HepG2 (cell line): ENCODE results near the gene NEGR1. TPM values are rescaled to one million over a fixed set of nuclear protein-coding genes. Genes with fewer than 3 reads are reported as not detected.

Experiments
- ATAC-seq: fragments of 200-7000 bp; cut with Tn5 transposase; 3 replicates; pipeline ENCODE4 v1.9.1; 2020; ENCODE audit warnings: mild to moderate bottlenecking, moderate library complexity
- BruUV-seq: library from RNA; stranded (reverse); fragments of 400-500 nt; replicated peaks from 2 replicates; lab custom pipeline; 2021; lab: Mats Ljungman, UMichigan
- CTCF ChIA-PET: fragments of 300-600 bp; formaldehyde crosslinking; extraction: SDS; loops from one replicate; lab custom pipeline; 2021; ENCODE audit warnings: low total read pairs, inconsistent platforms, low intra/inter-chr PET ratio; lab: Yijun Ruan, JAX
- POLR2A ChIA-PET: fragments of 350-600 bp; sonication (Branson Sonifier 250); formaldehyde crosslinking; loops from one replicate; lab custom pipeline; 2020; ENCODE audit warnings: antibody characterized with exemption, inconsistent platforms; lab: Yijun Ruan, JAX
- DNase-seq: peaks from one replicate; pipeline ENCODE4 v3.0.0-alpha.2; 2015; ENCODE audit warnings: low spot score
- FAIRE-seq: peaks from 3 replicates; lab custom pipeline; 2011; peaks lifted over from hg19 to GRCh38; lab: Jason Lieb, UNC
- H2AFZ ChIP-seq: one replicate; pipeline ENCODE4 v1.6.1; 2011; ENCODE audit warnings: low read length, inconsistent platforms
- H3K27ac ChIP-seq: fragments of 300-600 bp; 3 replicates; pipeline ENCODE4 v1.8.0; 2011; ENCODE audit warnings: mixed run types, mild to moderate bottlenecking, mixed read lengths, low read length, inconsistent platforms; ENCODE audit not compliant: insufficient read depth; ENCODE audit errors: extremely low read length
- H3K27me3 ChIP-seq, 2 experiments: fragments of 200-600 bp in 1 of 2; 2 replicates in 1 of 2; 3 replicates in 1 of 2; pipeline versions ENCODE4 v1.6.0 to v1.8.0; 2011; ENCODE audit warnings: low read length in 2 of 2, mild to moderate bottlenecking in 2 of 2, moderate library complexity in 2 of 2, inconsistent platforms in 1 of 2; ENCODE audit not compliant: insufficient read depth in 2 of 2, control insufficient read depth in 1 of 2
- H3K36me3 ChIP-seq, 2 experiments: fragments of 200-600 bp in 1 of 2; replicated peaks in 1 of 2; 2 replicates in 1 of 2; 3 replicates in 1 of 2; pipeline versions ENCODE4 v1.5.1 to v1.8.0; 2011; ENCODE audit warnings: low read length in 2 of 2, inconsistent platforms in 1 of 2; ENCODE audit not compliant: insufficient read depth in 2 of 2, control insufficient read depth in 1 of 2
- H3K4me1 ChIP-seq: 2 replicates; pipeline ENCODE4 v1.5.1; 2012; ENCODE audit warnings: low read length, inconsistent platforms; ENCODE audit not compliant: insufficient read depth
- H3K4me2 ChIP-seq: 2 replicates; pipeline ENCODE4 v1.6.0; 2011; ENCODE audit warnings: low read depth, low read length, inconsistent platforms
- H3K4me3 ChIP-seq, 3 experiments: fragments of 200-600 bp in 1 of 3; sonication (generic), shearing (Covaris generic) in 1 of 3; replicated peaks in 1 of 3; 2 replicates each; pipeline ENCODE4 v1.5.1; 2011 to 2016; ENCODE audit warnings: low read length in 3 of 3, inconsistent platforms in 2 of 3, low read depth in 2 of 3, mild to moderate bottlenecking in 2 of 3, control low read depth in 1 of 3, mixed read lengths in 1 of 3; ENCODE audit not compliant: insufficient read depth in 1 of 3
- H3K79me2 ChIP-seq: one replicate; pipeline ENCODE4 v1.6.1; 2011; ENCODE audit warnings: low read length, inconsistent platforms; ENCODE audit not compliant: insufficient read depth
- H3K9ac ChIP-seq: 2 replicates; pipeline ENCODE4 v1.6.0; 2011; ENCODE audit warnings: mild to moderate bottlenecking, low read depth, low read length, inconsistent platforms; ENCODE audit not compliant: insufficient read depth
- H3K9me3 ChIP-seq: 2 replicates; pipeline ENCODE4 v1.5.1; 2012; ENCODE audit warnings: mild to moderate bottlenecking, low read length
- H4K20me1 ChIP-seq: 2 replicates; pipeline ENCODE4 v1.6.0; 2011; ENCODE audit warnings: inconsistent platforms, mild to moderate bottlenecking, low read length, moderate library complexity; ENCODE audit not compliant: insufficient read depth
- ARNT2 ChIP-seq: sonication (generic); formaldehyde crosslinking; IDR thresholded peaks from 2 replicates; pipeline ENCODE4 v1.8.0; 2022; ENCODE audit warnings: mild to moderate bottlenecking, low read depth, missing genetic modification reagents, moderate library complexity
- CREM ChIP-seq, 2 experiments: sonication (generic) in 1 of 2; formaldehyde crosslinking in 1 of 2; IDR thresholded peaks; 2 replicates each; pipeline versions ENCODE4 v1.4.0 to v1.6.1; 2016 to 2020; ENCODE audit warnings: antibody characterized with exemption in 1 of 2, mild to moderate bottlenecking in 1 of 2, missing genetic modification reagents in 1 of 2
- DNMT3B ChIP-seq: conservative IDR thresholded peaks from 2 replicates; pipeline ENCODE4 v1.6.1; 2016; ENCODE audit warnings: missing biosample characterization, control low read depth
- GATAD1 ChIP-seq: IDR thresholded peaks from 2 replicates; pipeline ENCODE4 v1.6.1; 2016; ENCODE audit warnings: missing genetic modification reagents, missing compliant biosample characterization
- NR2F2 ChIP-seq: IDR thresholded peaks from 2 replicates; pipeline ENCODE4 v1.6.1; 2012; ENCODE audit warnings: low read depth, inconsistent platforms, borderline replicate concordance
- POLR2AphosphoS5 ChIP-seq: IDR thresholded peaks from 2 replicates; pipeline ENCODE4 v1.6.1; 2012; ENCODE audit warnings: low read depth, low read length
- RARG ChIP-seq: sonication (generic); formaldehyde crosslinking; IDR thresholded peaks from 2 replicates; pipeline ENCODE4 v1.4.0; 2020; ENCODE audit warnings: low read depth, mild to moderate bottlenecking, missing genetic modification reagents
- SRSF9 ChIP-seq: fragments of 200-400 bp; formaldehyde crosslinking; IDR thresholded peaks from 2 replicates; pipeline ENCODE4 v1.6.1; 2018; ENCODE audit warnings: borderline replicate concordance, mild to moderate bottlenecking, low read depth, low read length; ENCODE audit not compliant: insufficient read depth, poor library complexity, severe bottlenecking
- ZHX1 ChIP-seq: sonication (generic); formaldehyde crosslinking; IDR thresholded peaks from 2 replicates; pipeline ENCODE4 v1.8.1; 2022; ENCODE audit warnings: low read depth, mild to moderate bottlenecking, missing genetic modification reagents
- ZNF234 ChIP-seq: sonication (generic); formaldehyde crosslinking; conservative IDR thresholded peaks from 2 replicates; pipeline ENCODE4 v1.5.1; 2020; ENCODE audit warnings: mild to moderate bottlenecking, missing genetic modification reagents
- ZNF275 ChIP-seq: sonication (generic); formaldehyde crosslinking; IDR thresholded peaks from 2 replicates; pipeline ENCODE4 v1.8.0; 2022; ENCODE audit warnings: missing genetic modification reagents, mild to moderate bottlenecking, inconsistent platforms, borderline replicate concordance
- ZNF354B ChIP-seq: sonication (generic); formaldehyde crosslinking; IDR thresholded peaks from 2 replicates; pipeline ENCODE4 v1.8.0; 2022; ENCODE audit warnings: mild to moderate bottlenecking, missing genetic modification reagents
- WGBS: methylation state at CpG from one replicate; pipeline ENCODE4 v1.1.6; 2017; ENCODE audit warnings: low lambda C conversion rate; 5-methylcytosine and 5-hydroxymethylcytosine counted together
- in situ Hi-C: cut with HindIII; loops from 2 replicates; pipeline ENCODE4 v1.10.0; 2017; ENCODE audit warnings: low pct_unique_long_range_greater_than_20kb; ENCODE audit not compliant: extremely low pct_ligation_motif_present
- intact Hi-C: fragments of 100-400 bp; cut with micrococcal nuclease; formaldehyde crosslinking; loops from one replicate; pipeline ENCODE4 v1.10.0; 2022; ENCODE audit not compliant: unreplicated experiment
- polyA plus RNA-seq, 8 experiments: library from polyadenylated mRNA; depleted of rRNA in 3 of 8; stranded (reverse) in 7 of 8; unstranded in 1 of 8; fragments of >200 nt; fragmentation: Illumina TruSeq in 4 of 8; extraction: Trizol in 4 of 8; gene quantifications; 2 replicates each; pipeline versions ENCODE4 v1.2.1 to v1.2.3, GENCODE V29; 2011 to 2016; ENCODE audit warnings: low read depth in 4 of 8, missing spikeins in 1 of 8, mixed read lengths in 1 of 8; ENCODE audit not compliant: insufficient read depth in 1 of 8
- total RNA-seq, 5 experiments: library from RNA; depleted of rRNA; stranded (reverse); fragments of >200 nt; fragmentation: Illumina TruSeq; extraction: Trizol; gene quantifications; 2 replicates each; pipeline ENCODE4 v1.2.3, GENCODE V29; 2016; ENCODE audit warnings: low read depth in 1 of 5

The NEGR1 gene
- total and polyA plus RNA-seq, 2 of the 13 experiments (the other 11 are each of a cell fraction or from before 2014, with no cell fraction given): not detected

- no peak overlapping the region for H3K4me2 ChIP-seq
- no peak overlapping the region for H3K27ac ChIP-seq
- DNase-seq (no peak), ATAC-seq (no peak), FAIRE-seq (no peak)
- intact Hi-C loops: no loop called here
- no peaks in the 10 kb centered on the region for H3K79me2 ChIP-seq
- in situ Hi-C loops: no loop called here
- H2AFZ ChIP-seq: no peak overlapping the region
- peaks cover 7% of the 10 kb centered on the region; the same call in 1 of the 2 replicates for H3K9me3 ChIP-seq
- ChIA-PET CTCF (no interaction called here), POLR2A (no interaction called here)
- H3K4me1 ChIP-seq: no peaks in the 10 kb centered on the region
- BruUV-seq: no TSS peak
- TF ChIP-seq SRSF9 (no peak), ARNT2 (CRISPR knock-in tag) (no peak), DNMT3B (CRISPR knock-in tag) (no peak), GATAD1 (CRISPR knock-in tag) (no peak), POLR2AphosphoS5 (no peak), ZHX1 (no peak), ZNF275 (CRISPR knock-in tag) (no peak), CREM (IDR thresholded peaks at IDR 0.05) (no peak), CREM (CRISPR knock-in tag; IDR thresholded peaks at IDR 0.05) (no peak), ZNF234 (CRISPR knock-in tag) (no peak), ZNF354B (CRISPR knock-in tag) (no peak), NR2F2 (no peak), RARG (CRISPR knock-in tag) (no peak)
- H3K4me3 ChIP-seq: no peak overlapping the region
- no peaks in the 10 kb centered on the region for H4K20me1 ChIP-seq
- 1% methylated on average over 2 of the region's 2 CpGs for WGBS
- H3K9ac ChIP-seq: no peak overlapping the region
- no peaks in the 10 kb centered on the region for H3K27me3 ChIP-seq
- H3K36me3 ChIP-seq: no peaks in the 10 kb centered on the region
Measured at GRCh38 chr1:71689635-71690034, 592.7 kb downstream of the NEGR1 start.
